Neural cell (in vitro differentiated cells): Measurements from ENCODE around the gene CCNY. TPM values are rescaled to one million over a fixed set of nuclear protein-coding genes. Genes with fewer than 3 reads are reported as not detected.

ENCODE experiments used
- H2AFZ ChIP-seq: fragments of 200-600, 300-800 bp; sonication (generic), shearing (Covaris generic); 2 replicates; pipeline ENCODE4 v1.6.0; 2014; ENCODE audit warnings: low read depth, mild to moderate bottlenecking, antibody characterized with exemption, low read length, moderate library complexity
- H3F3A ChIP-seq: fragments of 200-600 bp; shearing (Covaris generic); 2 replicates; pipeline ENCODE4 v1.6.1; 2016; ENCODE audit warnings: mild to moderate bottlenecking, moderate library complexity, mixed read lengths, antibody characterized with exemption, low read length; ENCODE audit not compliant: insufficient read depth, poor library complexity, severe bottlenecking
- H3K27ac ChIP-seq: fragments of 200-600, 300-800 bp; sonication (generic), shearing (Covaris generic); 2 replicates; pipeline ENCODE4 v1.5.1; 2014; ENCODE audit warnings: mild to moderate bottlenecking, low read length, moderate library complexity
- H3K27me3 ChIP-seq: fragments of 300-800, 200-600 bp; sonication (generic), shearing (Covaris generic); 2 replicates; pipeline ENCODE4 v1.6.0; 2014; ENCODE audit warnings: mild to moderate bottlenecking, low read depth, low read length, moderate library complexity; ENCODE audit not compliant: insufficient read depth
- H3K36me3 ChIP-seq: fragments of 300-800, 200-600 bp; sonication (generic), shearing (Covaris generic); 2 replicates; pipeline ENCODE4 v1.5.1; 2014; ENCODE audit warnings: mild to moderate bottlenecking, antibody characterized with exemption, low read length, moderate library complexity; ENCODE audit not compliant: insufficient read depth
- H3K4me2 ChIP-seq: fragments of 300-800, 200-600 bp; sonication (generic), shearing (Covaris generic); 2 replicates; pipeline ENCODE4 v1.6.0; 2014; ENCODE audit warnings: mild to moderate bottlenecking, low read length
- H3K4me3 ChIP-seq: fragments of 300-800, 200-600 bp; sonication (generic), shearing (Covaris generic); 2 replicates; pipeline ENCODE4 v1.5.1; 2014; ENCODE audit warnings: mild to moderate bottlenecking, low read length, moderate library complexity
- H3K79me2 ChIP-seq: fragments of 200-600 bp; shearing (Covaris generic); replicated peaks from 2 replicates; pipeline ENCODE4 v1.6.0; 2014; ENCODE audit warnings: mild to moderate bottlenecking, low read length, moderate library complexity; ENCODE audit not compliant: insufficient read depth
- H3K9ac ChIP-seq: fragments of 300-800, 200-600 bp; sonication (generic), shearing (Covaris generic); 2 replicates; pipeline ENCODE4 v1.6.1; 2016; ENCODE audit warnings: mild to moderate bottlenecking, low read length, mixed read lengths
- H3K9me2 ChIP-seq: fragments of 200-600 bp; shearing (Covaris generic); 2 replicates; pipeline ENCODE4 v1.6.1; 2016; ENCODE audit warnings: mild to moderate bottlenecking, low read length, mixed read lengths; ENCODE audit not compliant: insufficient read depth
- H3K9me3 ChIP-seq: fragments of 200-600, 300-800 bp; sonication (generic), shearing (Covaris generic); 2 replicates; pipeline ENCODE4 v1.6.1; 2016; ENCODE audit warnings: mild to moderate bottlenecking, mixed run types, low read length, moderate library complexity, mixed read lengths
- H4K20me1 ChIP-seq: fragments of 200-600 bp; shearing (Covaris generic); 2 replicates; pipeline ENCODE4 v1.6.1; 2016; ENCODE audit warnings: mild to moderate bottlenecking, mixed run types; ENCODE audit not compliant: insufficient read depth
- CTCF ChIP-seq: fragments of 450-650 bp; IDR thresholded peaks from 2 replicates; pipeline ENCODE4 v1.5.1; 2014; ENCODE audit warnings: antibody characterized with exemption, mild to moderate bottlenecking, moderate library complexity; ENCODE audit not compliant: poor library complexity, severe bottlenecking
- EP300 ChIP-seq: fragments of 450-650 bp; conservative IDR thresholded peaks from 2 replicates; pipeline ENCODE4 v1.6.1; 2014; ENCODE audit warnings: antibody characterized with exemption, mild to moderate bottlenecking, moderate library complexity; ENCODE audit not compliant: poor library complexity, severe bottlenecking
- EZH2 ChIP-seq: fragments of 200-600, 300-800 bp; shearing (Covaris generic), sonication (generic); IDR thresholded peaks from 2 replicates; pipeline ENCODE4 v1.6.1; 2014; ENCODE audit warnings: antibody characterized with exemption, low read length, borderline replicate concordance, mild to moderate bottlenecking; ENCODE audit not compliant: insufficient read depth, poor library complexity, severe bottlenecking
- MXI1 ChIP-seq: fragments of 450-650 bp; conservative IDR thresholded peaks from 2 replicates; pipeline ENCODE4 v1.6.1; 2014; ENCODE audit warnings: antibody characterized with exemption, mild to moderate bottlenecking; ENCODE audit not compliant: poor library complexity, severe bottlenecking
- POLR2AphosphoS5 ChIP-seq: IDR thresholded peaks from 2 replicates; pipeline ENCODE4 v1.6.1; 2012
- RAD21 ChIP-seq: fragments of 450-650 bp; conservative IDR thresholded peaks from 2 replicates; pipeline ENCODE4 v1.6.1; 2014; ENCODE audit warnings: antibody characterized with exemption, mild to moderate bottlenecking, moderate library complexity
- REST ChIP-seq: IDR thresholded peaks from 2 replicates; pipeline ENCODE4 v1.6.1; 2012; ENCODE audit warnings: borderline replicate concordance
- SMC3 ChIP-seq: fragments of 450-650 bp; conservative IDR thresholded peaks from 2 replicates; pipeline ENCODE4 v1.6.1; 2014; ENCODE audit warnings: antibody characterized with exemption, mild to moderate bottlenecking, moderate library complexity; ENCODE audit not compliant: poor library complexity
- TAF1 ChIP-seq: IDR thresholded peaks from 2 replicates; pipeline ENCODE4 v1.6.1; 2012; ENCODE audit warnings: low read depth
- polyA plus RNA-seq: library from polyadenylated mRNA; depleted of rRNA; stranded (reverse); fragments of >200 nt; gene quantifications from 2 replicates; pipeline ENCODE4 v1.2.3, GENCODE V29; 2014

Gene CCNY
- polyA plus RNA-seq, 1 donor from 2014 or later: 36.4 TPM

GRCh38 chr10:35328404-35329037 lies 7.8 kb upstream of the CCNY start:
- H3K27me3 ChIP-seq: no peaks in the 10 kb centered on the region
- H3K79me2 ChIP-seq: peaks cover 15% of the 10 kb centered on the region
- TF ChIP-seq EP300: no peak
- no peak for TF ChIP-seq RAD21
- no peak for TF ChIP-seq CTCF
- TF ChIP-seq SMC3: no peak
- no peak for TF ChIP-seq POLR2AphosphoS5
- TF ChIP-seq EZH2: no peak
- no peak for TF ChIP-seq MXI1
- no peak for TF ChIP-seq TAF1
- no peak for TF ChIP-seq REST

GRCh38 chr10:35329520-35329919 lies 6.8 kb upstream of the CCNY start:
- Histone ChIP-seq H2AFZ (no peak overlapping the region), H3K27ac (no peak overlapping the region), H3K9me3 (no peaks in the 10 kb centered on the region), H3K36me3 (no peaks in the 10 kb centered on the region), H4K20me1 (no peaks in the 10 kb centered on the region), H3K4me3 (no peak overlapping the region), H3F3A (no peaks in the 10 kb centered on the region), H3K4me2 (no peak overlapping the region), H3K27me3 (no peaks in the 10 kb centered on the region), H3K79me2 (peaks cover 25% of the 10 kb centered on the region), H3K9ac (no peak overlapping the region), H3K9me2 (no peaks in the 10 kb centered on the region)
- no peak for TF ChIP-seq EZH2
- no peak for TF ChIP-seq EP300
- TF ChIP-seq TAF1: no peak
- no peak for TF ChIP-seq SMC3
- no peak for TF ChIP-seq POLR2AphosphoS5

More at GRCh38 chr10:35328404-35329037, 7.8 kb upstream of the CCNY start:
- no peaks in the 10 kb centered on the region for H4K20me1 ChIP-seq
- H3K4me2 ChIP-seq: no peak overlapping the region
- H3K4me3 ChIP-seq: no peak overlapping the region
- H3K9ac ChIP-seq: no peak overlapping the region
- H3F3A ChIP-seq: no peaks in the 10 kb centered on the region
- H3K9me2 ChIP-seq: no peaks in the 10 kb centered on the region
- H3K27ac ChIP-seq: no peak overlapping the region
- no peaks in the 10 kb centered on the region for H3K36me3 ChIP-seq
- no peaks in the 10 kb centered on the region for H3K9me3 ChIP-seq
- H2AFZ ChIP-seq: no peak overlapping the region
